Gastroesophageal sphincter (tissue), 4 donors: ENCODE data around the gene ICA1L. TPM values are rescaled to one million over a fixed set of nuclear protein-coding genes. Genes with fewer than 3 reads are reported as not detected.
"Not testable (repeated sequence)": the region's sequence is repeated elsewhere in the genome, so short reads cannot be mapped to it uniquely, and the experiment has no call there.

Experiments
- ATAC-seq: fragments of 150-250 bp; one replicate; pipeline ENCODE4 v1.9.1; 2016; ENCODE audit warnings: mild to moderate bottlenecking, moderate library complexity
- H3K27ac ChIP-seq, 4 donors: fragments of 200-600 bp; sonication (generic) in 3 of 4; 1 replicate in 3 of 4; 2 replicates in 1 of 4; pipeline ENCODE4 v1.5.1; 2016 to 2019
- H3K27me3 ChIP-seq: fragments of 200-600 bp; sonication (generic); one replicate; pipeline ENCODE4 v1.5.1; 2019
- H3K36me3 ChIP-seq, 2 donors: fragments of 200-600 bp; sonication (generic); one replicate each; pipeline ENCODE4 v1.5.1; 2019; ENCODE audit warnings: control low read depth in 1 of 2
- H3K4me1 ChIP-seq, 3 donors: fragments of 200-600 bp; sonication (generic); 1 replicate in 2 of 3; 2 replicates in 1 of 3; pipeline ENCODE4 v1.5.1; 2016 to 2019; ENCODE audit warnings: control low read depth in 2 of 3
- H3K4me3 ChIP-seq, 2 donors: fragments of 200-600 bp; sonication (generic); one replicate each; pipeline ENCODE4 v1.5.1; 2019; ENCODE audit warnings: mild to moderate bottlenecking in 1 of 2, moderate library complexity in 1 of 2
- H3K9me3 ChIP-seq, 3 donors: fragments of 200-600 bp; sonication (generic); one replicate each; pipeline ENCODE4 v1.5.1; 2017 to 2019; ENCODE audit warnings: control low read depth in 2 of 3
- EP300 ChIP-seq: sonication (generic); formaldehyde crosslinking; IDR thresholded peaks from one replicate; pipeline ENCODE4 v1.6.1; 2017; ENCODE audit warnings: antibody characterized with exemption, mild to moderate bottlenecking
- POLR2A ChIP-seq, 2 donors: fragments of 450-650 bp; IDR thresholded peaks; one replicate each; pipeline ENCODE4 v1.6.1; 2017; ENCODE audit warnings: antibody characterized with exemption in 2 of 2, mild to moderate bottlenecking in 2 of 2, moderate library complexity in 1 of 2
- POLR2AphosphoS5 ChIP-seq: sonication (generic); formaldehyde crosslinking; IDR thresholded peaks from one replicate; pipeline ENCODE4 v1.6.1; 2017; ENCODE audit warnings: antibody characterized with exemption
- WGBS, 2 donors: methylation state at CpG; one replicate each; pipeline ENCODE4 v1.1.5; 2018; ENCODE audit warnings: low coverage in 1 of 2; 5-methylcytosine and 5-hydroxymethylcytosine counted together
- total RNA-seq, 4 donors: library from RNA; depleted of rRNA; stranded (reverse); fragments of >200 nt; gene quantifications; one replicate each; pipeline ENCODE4 v1.1.0, GENCODE V29; 2016
- TF ChIP-seq, protein P1 (sequence below), 4 experiments: fragments of 200-600 bp in 2 of 4; fragments of 450-650 bp in 2 of 4; sonication (generic) in 1 of 4; IDR thresholded peaks; one replicate each; pipeline ENCODE4 v1.5.1; 2017 to 2019; ENCODE audit warnings: antibody characterized with exemption in 4 of 4, mild to moderate bottlenecking in 2 of 4, moderate library complexity in 2 of 4

Gene ICA1L
- total RNA-seq, 4 donors from 2014 or later, result 12.2 to 40.8 (median 28.6) TPM

DNA sequence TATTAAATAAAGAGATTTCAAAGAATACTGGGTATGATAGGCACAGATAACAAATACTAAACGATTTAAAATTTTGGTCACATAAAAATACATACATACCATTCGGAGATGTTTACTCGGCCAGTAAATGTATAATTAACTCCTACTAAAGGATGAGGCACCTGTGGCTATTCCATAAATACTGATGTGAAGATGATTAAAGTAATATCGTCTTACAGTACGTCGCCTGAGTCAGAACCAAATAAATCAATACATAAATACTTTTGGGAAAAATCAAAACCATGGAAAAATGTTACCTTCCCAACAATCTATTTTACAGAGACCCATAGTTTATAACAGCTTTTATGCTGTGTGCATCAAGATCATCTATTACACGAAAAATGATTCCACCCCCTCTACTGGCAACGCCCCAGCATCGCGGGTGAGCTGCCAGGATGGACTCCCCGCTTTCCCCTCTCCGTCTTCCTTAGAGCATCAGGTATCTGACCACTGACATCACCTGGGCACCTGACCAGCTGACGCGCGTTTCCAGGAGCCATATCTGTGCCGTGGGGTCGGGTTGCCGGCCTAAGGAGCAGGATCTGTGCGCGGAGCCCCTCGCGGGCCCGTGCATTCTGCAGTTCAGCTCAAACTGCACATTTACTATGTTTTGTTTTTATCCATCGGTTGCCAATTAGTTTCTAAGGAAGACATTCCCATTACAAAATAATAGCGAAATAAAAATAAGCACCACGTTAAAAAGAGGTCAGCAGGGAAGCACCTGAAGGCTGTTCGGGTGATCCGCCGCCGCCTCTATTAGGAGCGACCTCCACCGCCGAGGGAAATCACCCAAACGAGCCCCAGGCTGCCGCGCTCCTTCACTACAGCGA lies 901 bp downstream of the ICA1L start:
- Histone ChIP-seq H3K36me3 (peaks cover 0 to 5% of the 10 kb centered on the region in 2 donors), H3K27ac (peak overlapping the region; percentile 19 to 94 (median 89)), H3K4me1 (peaks cover 0 to 14% (median 0%) of the 10 kb centered on the region in 3 donors), H3K4me3 (peak overlapping the region; percentile 49 to 82), H3K27me3 (no peaks in the 10 kb centered on the region), H3K9me3 (no peaks in the 10 kb centered on the region)
- 1 to 2% methylated on average over 23 to 32 of the region's 37 CpGs for WGBS, 2 donors
- peak; percentile 74 for ATAC-seq
- TF ChIP-seq EP300 (no peak), POLR2A (IDR thresholded peaks at IDR 0.05) (no peak), POLR2AphosphoS5 (peak; percentile 12)
- TF ChIP-seq, protein P1, sequence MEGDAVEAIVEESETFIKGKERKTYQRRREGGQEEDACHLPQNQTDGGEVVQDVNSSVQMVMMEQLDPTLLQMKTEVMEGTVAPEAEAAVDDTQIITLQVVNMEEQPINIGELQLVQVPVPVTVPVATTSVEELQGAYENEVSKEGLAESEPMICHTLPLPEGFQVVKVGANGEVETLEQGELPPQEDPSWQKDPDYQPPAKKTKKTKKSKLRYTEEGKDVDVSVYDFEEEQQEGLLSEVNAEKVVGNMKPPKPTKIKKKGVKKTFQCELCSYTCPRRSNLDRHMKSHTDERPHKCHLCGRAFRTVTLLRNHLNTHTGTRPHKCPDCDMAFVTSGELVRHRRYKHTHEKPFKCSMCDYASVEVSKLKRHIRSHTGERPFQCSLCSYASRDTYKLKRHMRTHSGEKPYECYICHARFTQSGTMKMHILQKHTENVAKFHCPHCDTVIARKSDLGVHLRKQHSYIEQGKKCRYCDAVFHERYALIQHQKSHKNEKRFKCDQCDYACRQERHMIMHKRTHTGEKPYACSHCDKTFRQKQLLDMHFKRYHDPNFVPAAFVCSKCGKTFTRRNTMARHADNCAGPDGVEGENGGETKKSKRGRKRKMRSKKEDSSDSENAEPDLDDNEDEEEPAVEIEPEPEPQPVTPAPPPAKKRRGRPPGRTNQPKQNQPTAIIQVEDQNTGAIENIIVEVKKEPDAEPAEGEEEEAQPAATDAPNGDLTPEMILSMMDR (IDR thresholded peaks at IDR 0.05), result peak in 2 of 4 experiments; percentile 20 to 25

DNA sequence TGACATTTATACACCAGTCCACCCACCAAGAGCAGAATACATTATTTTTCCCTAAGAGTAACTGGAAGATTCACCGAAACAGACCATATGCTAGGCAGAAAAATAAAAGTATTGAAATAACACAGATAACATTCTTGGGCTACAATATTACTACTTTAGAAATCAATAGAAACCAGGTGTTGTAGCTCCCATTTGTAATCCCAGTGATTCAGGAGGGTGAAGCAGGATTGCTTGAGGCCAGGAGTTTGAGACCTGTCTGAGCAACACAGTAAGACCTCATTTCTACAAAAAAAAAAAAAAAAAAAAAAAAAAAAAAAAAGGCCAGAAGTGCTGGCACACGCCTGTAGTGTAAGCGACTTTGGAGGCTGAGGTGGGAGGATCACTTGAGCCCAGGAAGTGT lies 9.6 kb downstream of the ICA1L start:
- 100% methylated on average over 1 to 3 of the region's 3 CpGs for WGBS, 2 donors
- H3K27me3 ChIP-seq, result no peaks in the 10 kb centered on the region
- H3K9me3 ChIP-seq, result no peaks in the 10 kb centered on the region
- no peak overlapping the region for H3K27ac ChIP-seq
- H3K4me1 ChIP-seq, result no peaks in the 10 kb centered on the region
- ATAC-seq, result no peak
- no peak for TF ChIP-seq EP300
- TF ChIP-seq POLR2AphosphoS5, result no peak
- TF ChIP-seq, protein P1 (IDR thresholded peaks at IDR 0.05), result no peak
- TF ChIP-seq POLR2A (IDR thresholded peaks at IDR 0.05), result no peak
- H3K4me3 ChIP-seq, result no peak overlapping the region
- peaks cover 0 to 11% of the 10 kb centered on the region in 2 donors for H3K36me3 ChIP-seq

- Histone ChIP-seq H3K4me3 (no peak overlapping the region), H3K27ac (no peak overlapping the region), H3K4me1 (no peaks in the 10 kb centered on the region), H3K9me3 (no peaks in the 10 kb centered on the region), H3K27me3 (no peaks in the 10 kb centered on the region), H3K36me3 (no peaks in the 10 kb centered on the region)
- ATAC-seq, result no peak
- TF ChIP-seq POLR2AphosphoS5 (no peak), POLR2A (IDR thresholded peaks at IDR 0.05) (no peak), EP300 (no peak)
- TF ChIP-seq, protein P1 (IDR thresholded peaks at IDR 0.05), result no peak
- WGBS, 2 donors, result 67 to 94% methylated on average over 3 of the region's 3 CpGs
Measured at GRCh38 chr2:202858601-202859000, 13.0 kb downstream of the ICA1L start.

- H3K36me3 ChIP-seq, H3K4me3 ChIP-seq, H3K27ac ChIP-seq, ATAC-seq, H3K27me3 ChIP-seq, H3K4me1 ChIP-seq, H3K9me3 ChIP-seq: not testable (repeated sequence)
- WGBS, 2 donors, result no CpG with 5 or more reads among the region's 3 CpGs
Measured at GRCh38 chr2:202849343-202849742, 22.2 kb downstream of the ICA1L start.

DNA sequence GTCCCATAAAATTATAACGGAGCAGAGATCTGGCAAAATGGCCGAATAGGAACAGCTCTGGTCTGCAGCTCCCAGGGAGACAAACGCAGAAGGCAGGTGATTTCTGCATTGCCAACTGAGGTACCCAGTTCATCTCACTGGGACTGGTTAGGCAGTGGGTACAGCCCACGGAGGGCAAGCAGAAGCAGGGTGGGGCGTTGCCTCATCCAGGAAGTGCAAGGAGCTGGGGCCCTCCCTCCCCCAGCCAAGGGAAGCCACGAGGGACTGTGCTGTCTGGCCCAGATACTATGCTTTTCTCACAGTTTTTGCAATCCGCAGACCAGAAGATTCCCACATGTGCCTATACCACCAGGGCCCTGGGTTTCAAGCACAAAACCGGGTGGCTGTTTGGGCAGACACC lies 22.8 kb downstream of the ICA1L start:
- Histone ChIP-seq H3K36me3 (no peaks in the 10 kb centered on the region), H3K4me3 (no peak overlapping the region), H3K9me3 (no peaks in the 10 kb centered on the region), H3K4me1 (no peaks in the 10 kb centered on the region), H3K27me3 (no peaks in the 10 kb centered on the region), H3K27ac (no peak overlapping the region)
- 66 to 100% methylated on average over 2 to 4 of the region's 8 CpGs for WGBS, 2 donors
- no peak for ATAC-seq
- TF ChIP-seq, protein P1 (IDR thresholded peaks at IDR 0.05), result no peak
- TF ChIP-seq POLR2AphosphoS5 (no peak), EP300 (no peak), POLR2A (IDR thresholded peaks at IDR 0.05) (no peak)
